NCI-H1092 treated with DMSO at 0.1 percent for 48 hours (cell line): ENCODE data around the gene LCN12.

ENCODE experiments used
- DNase-seq: peaks from one replicate; lab custom pipeline; 2025; lab: John Stamatoyannopoulos, UW

The LCN12 gene

GRCh38 chr9:136974817-136975535 lies 22.9 kb downstream of the LCN12 start:
- DNase-seq, result no peak

GRCh38 chr9:136975644-136976043 lies 23.6 kb downstream of the LCN12 start:
- no peak for DNase-seq

- no peak for DNase-seq
Measured at GRCh38 chr9:136977223-136977622, 25.1 kb downstream of the LCN12 start, which contains the start of gene PTGDS. Gene PTGDS (plus strand): TSS chr9:136977504. CDS start chr9:136977579, 75 bp downstream.

GRCh38 chr9:136977649-136978072 lies 25.6 kb downstream of the LCN12 start:
- DNase-seq, result no peak

- peak; percentile 20 for DNase-seq
Measured at GRCh38 chr9:136978073-136978864, 26.2 kb downstream of the LCN12 start.

- no peak for DNase-seq
Measured at GRCh38 chr9:136978865-136979544, 26.9 kb downstream of the LCN12 start.

- no peak for DNase-seq
Measured at GRCh38 chr9:136979769-136980587, 27.9 kb downstream of the LCN12 start.

GRCh38 chr9:136980669-136981478 lies 28.8 kb downstream of the LCN12 start:
- no peak for DNase-seq

GRCh38 chr9:136981588-136982231 lies 29.6 kb downstream of the LCN12 start:
- DNase-seq, result no peak

GRCh38 chr9:136982232-136983051 lies 30.4 kb downstream of the LCN12 start, which contains the start of gene LCNL1:
Gene LCNL1 (plus strand): TSS chr9:136982993. CDS start chr9:136983587, 594 bp downstream.
- no peak for DNase-seq

- no peak for DNase-seq
Measured at GRCh38 chr9:136983167-136983566, 31.1 kb downstream of the LCN12 start.

- DNase-seq, result no peak
Measured at GRCh38 chr9:136983656-136984314, 31.7 kb downstream of the LCN12 start.

- no peak for DNase-seq
Measured at GRCh38 chr9:136984464-136985026, 32.5 kb downstream of the LCN12 start.

- DNase-seq, result no peak
Measured at GRCh38 chr9:136985027-136985602, 33.0 kb downstream of the LCN12 start.

- no peak for DNase-seq
Measured at GRCh38 chr9:136985853-136986252, 33.8 kb downstream of the LCN12 start.

GRCh38 chr9:136988872-136989271 lies 36.8 kb downstream of the LCN12 start:
- no peak for DNase-seq

GRCh38 chr9:136990242-136990911 lies 38.3 kb downstream of the LCN12 start:
- DNase-seq, result no peak
